Tibial nerve (tissue), 4 donors: ENCODE results near the gene GPR63.

ENCODE experiments used
- CTCF ChIP-seq, 5 experiments: fragments of 200-600 bp in 3 of 5; fragments of 450-650 bp in 2 of 5; sonication (generic) in 3 of 5; IDR thresholded peaks; one replicate each; pipeline ENCODE4 v1.5.1; 2016 to 2019; ENCODE audit warnings: antibody characterized with exemption in 5 of 5, mild to moderate bottlenecking in 3 of 5, moderate library complexity in 2 of 5
- EP300 ChIP-seq, 2 donors: sonication (generic); formaldehyde crosslinking; IDR thresholded peaks; one replicate each; pipeline ENCODE4 v1.6.1; 2017; ENCODE audit warnings: antibody characterized with exemption in 2 of 2, mild to moderate bottlenecking in 1 of 2
- POLR2A ChIP-seq, 2 donors: fragments of 450-650 bp; IDR thresholded peaks; one replicate each; pipeline ENCODE4 v1.6.1; 2017; ENCODE audit warnings: antibody characterized with exemption in 2 of 2, mild to moderate bottlenecking in 2 of 2, moderate library complexity in 2 of 2

- TF ChIP-seq POLR2A (IDR thresholded peaks at IDR 0.05) = no peak
- TF ChIP-seq CTCF (IDR thresholded peaks at IDR 0.05) = no peak
- no peak for TF ChIP-seq EP300 (IDR thresholded peaks at IDR 0.05)
Measured at GRCh38 chr6:96775727-96776400, 61.4 kb downstream of the GPR63 start.
